Astrocyte of the spinal cord (primary cell): ENCODE measurements around the gene RRAGC.

Experiments used
- DNase-seq: peaks from one replicate; pipeline ENCODE4 v3.0.0; 2011; ENCODE audit warnings: low read depth, low spot score
- H3K4me3 ChIP-seq: 2 replicates; pipeline ENCODE4 v1.5.1; 2011; ENCODE audit warnings: low read depth, mild to moderate bottlenecking, low read length, moderate library complexity
- CTCF ChIP-seq: IDR thresholded peaks from 2 replicates; pipeline ENCODE4 v1.5.1; 2012; ENCODE audit warnings: low read depth, mild to moderate bottlenecking, low read length, inconsistent platforms
- in situ Hi-C: cut with HindIII; loops from 2 replicates; pipeline ENCODE4 v1.10.0; 2017; ENCODE audit warnings: low sequenced_read_pairs

RRAGC gene

GRCh38 chr1:38829368-38829767 is 30.2 kb downstream of the RRAGC start:
- no peak overlapping the region for H3K4me3 ChIP-seq
- no peak for TF ChIP-seq CTCF
- in situ Hi-C loops = no loop called here
- no peak for DNase-seq

DNA sequence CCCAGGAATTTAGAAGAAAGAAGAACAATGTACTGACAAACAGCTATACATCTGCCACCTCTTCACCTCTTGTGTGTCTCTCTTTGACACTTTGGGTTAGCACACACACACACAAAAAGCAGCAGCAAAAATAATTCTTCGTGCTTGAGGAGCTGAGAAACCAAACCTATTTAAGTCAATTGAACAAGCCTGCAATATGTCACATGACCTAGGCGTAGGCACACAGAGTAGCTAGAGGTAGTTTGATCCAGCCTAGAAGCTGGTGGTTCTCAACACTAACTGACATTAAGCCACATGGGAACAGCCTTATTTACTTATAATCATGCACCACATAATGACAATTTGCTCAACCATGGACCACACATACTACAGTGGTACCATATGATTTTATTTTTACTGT is 32.3 kb downstream of the RRAGC start:
- in situ Hi-C loops = no loop called here
- H3K4me3 ChIP-seq = no peak overlapping the region
- no peak for DNase-seq
- TF ChIP-seq CTCF = no peak

- in situ Hi-C loops = no loop called here
- TF ChIP-seq CTCF = no peak
Observed at GRCh38 chr1:38826886-38827285, 32.7 kb downstream of the RRAGC start.

DNA sequence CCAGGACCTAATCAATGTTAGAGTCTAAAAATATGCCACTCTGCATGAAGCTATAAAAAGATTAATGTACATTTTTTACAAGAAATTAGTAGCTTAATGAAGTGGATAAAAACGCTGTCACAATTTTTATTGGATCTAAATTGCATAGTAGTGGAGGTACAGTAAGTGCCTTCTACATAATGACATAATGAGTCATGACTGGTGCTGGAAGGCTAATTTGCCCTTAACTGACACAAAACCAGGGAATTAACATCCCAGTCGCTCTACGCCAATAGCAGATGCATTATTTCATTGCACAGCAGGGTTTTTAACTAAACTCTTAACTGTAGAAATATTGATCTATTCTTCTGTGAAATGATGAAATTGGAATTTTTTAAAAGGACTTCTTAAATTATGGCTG is 33.3 kb downstream of the RRAGC start:
- H3K4me3 ChIP-seq = no peak overlapping the region
- in situ Hi-C loops = no loop called here
- DNase-seq = no peak
- no peak for TF ChIP-seq CTCF

More at GRCh38 chr1:38826886-38827285, 32.7 kb downstream of the RRAGC start:
- no peak overlapping the region for H3K4me3 ChIP-seq
- DNase-seq = no peak

DNA sequence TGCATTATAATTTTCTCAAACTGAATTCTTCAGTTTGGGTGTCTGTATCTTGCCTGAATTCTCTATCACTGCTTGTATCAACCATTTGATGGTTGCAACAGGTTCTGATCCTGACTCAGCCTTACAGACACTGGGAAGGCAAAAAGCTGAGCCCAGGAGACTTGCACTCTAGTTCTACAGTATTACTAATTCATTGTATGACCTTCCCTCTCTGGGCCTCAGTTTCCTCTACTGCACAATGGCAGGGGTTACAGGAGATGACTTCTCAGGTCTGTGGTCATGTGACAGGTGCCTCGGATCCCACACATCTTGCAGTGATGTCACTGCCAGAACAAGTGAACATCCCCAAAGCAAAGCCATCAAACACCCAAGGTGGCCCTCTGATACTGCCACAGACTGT is 38.7 kb downstream of the RRAGC start:
- no peak for DNase-seq
- TF ChIP-seq CTCF = no peak
- in situ Hi-C loops = no loop called here
- H3K4me3 ChIP-seq = no peak overlapping the region

GRCh38 chr1:38819516-38819915 is 40.1 kb downstream of the RRAGC start:
- in situ Hi-C loops = no loop called here
- no peak for TF ChIP-seq CTCF
- H3K4me3 ChIP-seq = no peak overlapping the region
- DNase-seq = no peak

DNA sequence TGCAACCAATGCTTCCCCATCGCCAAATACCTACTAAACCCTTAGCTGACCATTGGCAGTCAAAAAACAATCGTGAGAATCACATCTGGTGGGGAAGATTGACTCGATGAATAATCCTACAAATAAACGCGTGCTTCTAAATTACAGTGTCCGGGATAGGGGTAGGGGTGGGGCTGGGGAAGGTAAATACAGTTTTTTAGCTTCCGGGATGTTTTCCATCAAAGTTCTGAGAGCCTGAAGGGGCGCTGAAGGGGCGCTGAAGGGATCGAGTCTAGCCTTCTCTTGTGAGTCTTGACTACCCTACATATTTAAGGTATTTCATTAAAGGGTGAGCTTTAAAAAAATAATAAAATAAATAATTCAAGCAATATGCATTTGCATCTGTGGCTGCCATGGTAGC is 40.5 kb downstream of the RRAGC start:
- no peak for TF ChIP-seq CTCF
- no peak for DNase-seq
- in situ Hi-C loops = no loop called here
- no peak overlapping the region for H3K4me3 ChIP-seq
